Peyer's patch (tissue), 4 donors: ENCODE data around the gene CORO2A.

ENCODE experiments used
- CTCF ChIP-seq, 6 experiments: fragments of 450-650 bp in 4 of 6; fragments of 200-600 bp in 2 of 6; sonication (generic) in 1 of 6; IDR thresholded peaks; one replicate each; pipeline ENCODE4 v1.5.1; 2017 to 2019; ENCODE audit warnings: antibody characterized with exemption in 6 of 6, mild to moderate bottlenecking in 3 of 6, moderate library complexity in 1 of 6
- POLR2A ChIP-seq, 2 donors: fragments of 450-650 bp; IDR thresholded peaks; one replicate each; pipeline ENCODE4 v1.5.1; 2017; ENCODE audit warnings: antibody characterized with exemption in 2 of 2, mild to moderate bottlenecking in 2 of 2, moderate library complexity in 2 of 2

DNA sequence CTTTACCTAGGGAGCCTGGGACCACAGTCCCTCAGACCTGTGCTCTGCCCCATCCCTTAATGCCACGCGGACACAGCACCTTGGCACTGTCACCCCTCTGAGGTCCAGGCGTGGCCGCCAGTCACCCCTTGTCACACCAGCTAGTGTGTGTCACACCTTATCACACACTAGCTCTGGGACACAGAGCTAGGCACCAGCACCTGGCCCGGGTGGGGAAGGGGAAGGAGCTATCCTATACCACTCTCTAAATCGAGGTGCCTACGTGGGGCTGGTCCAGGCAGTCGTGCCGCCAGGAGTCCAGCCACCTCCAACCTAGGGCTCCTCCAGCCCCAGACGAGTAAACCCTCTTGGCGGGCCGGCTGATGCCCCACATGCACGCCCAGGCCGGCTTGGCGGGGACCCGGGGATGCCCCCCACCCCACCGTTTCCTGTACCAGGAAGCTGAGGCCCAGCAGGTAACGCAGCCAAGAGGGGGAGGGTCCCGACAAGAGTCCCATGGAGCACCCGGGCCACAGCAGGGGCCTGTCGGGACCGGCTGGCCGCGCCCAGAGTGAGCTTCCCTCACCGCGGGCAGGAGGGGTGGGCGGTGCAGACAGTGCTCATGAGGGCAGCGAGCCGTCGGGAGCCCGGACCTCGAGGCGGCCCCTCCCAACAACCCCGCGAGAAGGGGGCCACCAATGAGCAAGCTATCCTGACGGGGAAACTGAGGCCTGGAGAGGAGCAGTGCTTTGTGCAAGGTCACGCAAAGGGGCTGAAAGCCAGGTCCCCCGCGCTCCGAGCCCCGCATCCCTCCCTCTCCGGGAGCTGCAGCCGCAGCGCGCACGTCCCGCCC lies 550 bp downstream of the CORO2A start:
- TF ChIP-seq CTCF (IDR thresholded peaks at IDR 0.05) (no peak), POLR2A (IDR thresholded peaks at IDR 0.05) (peak; percentile 85 to 88)
